GM18526 (cell line): ENCODE measurements around the gene MRPL33.

Experiments used
- POLR2A ChIP-seq: IDR thresholded peaks from 3 replicates; pipeline ENCODE4 v1.6.1; 2011; ENCODE audit not compliant: insufficient read length; ENCODE audit errors: extremely low read depth

Gene MRPL33

GRCh38 chr2:27771548-27772335 lies at the start of gene MRPL33:
MRPL33 (plus strand) TSS chr2:27771719; CDS start chr2:27771778, 59 bp downstream.
- TF ChIP-seq POLR2A, result peak; percentile 85

- no peak for TF ChIP-seq POLR2A
Observed at GRCh38 chr2:27721884-27722485, 49.5 kb upstream of the MRPL33 start.

GRCh38 chr2:27723372-27724144 lies 48.0 kb upstream of the MRPL33 start:
- no peak for TF ChIP-seq POLR2A

GRCh38 chr2:27724191-27724590 lies 47.3 kb upstream of the MRPL33 start:
- TF ChIP-seq POLR2A, result no peak

GRCh38 chr2:27724905-27725701 lies 46.4 kb upstream of the MRPL33 start:
- no peak for TF ChIP-seq POLR2A

GRCh38 chr2:27727257-27727656 lies 44.3 kb upstream of the MRPL33 start:
- TF ChIP-seq POLR2A, result no peak

GRCh38 chr2:27728081-27728858 lies 43.2 kb upstream of the MRPL33 start:
- TF ChIP-seq POLR2A, result no peak

GRCh38 chr2:27729198-27729597 lies 42.3 kb upstream of the MRPL33 start:
- TF ChIP-seq POLR2A, result no peak

- TF ChIP-seq POLR2A, result no peak
Observed at GRCh38 chr2:27729614-27730013, 41.9 kb upstream of the MRPL33 start.

GRCh38 chr2:27730261-27730662 lies 41.3 kb upstream of the MRPL33 start:
- TF ChIP-seq POLR2A, result no peak

- no peak for TF ChIP-seq POLR2A
Observed at GRCh38 chr2:27730980-27731691, 40.4 kb upstream of the MRPL33 start.

- no peak for TF ChIP-seq POLR2A
Observed at GRCh38 chr2:27734305-27734704, 37.2 kb upstream of the MRPL33 start.

- TF ChIP-seq POLR2A, result no peak
Observed at GRCh38 chr2:27735263-27735904, 36.1 kb upstream of the MRPL33 start.

- no peak for TF ChIP-seq POLR2A
Observed at GRCh38 chr2:27736031-27736889, 35.3 kb upstream of the MRPL33 start.
